SHP77 (cell line): ENCODE results near the gene ARL5C.

ENCODE experiments used
- DNase-seq, 2 experiments: peaks; one replicate each; lab custom pipeline; 2025; lab: John Stamatoyannopoulos, UW

ARL5C gene

DNA sequence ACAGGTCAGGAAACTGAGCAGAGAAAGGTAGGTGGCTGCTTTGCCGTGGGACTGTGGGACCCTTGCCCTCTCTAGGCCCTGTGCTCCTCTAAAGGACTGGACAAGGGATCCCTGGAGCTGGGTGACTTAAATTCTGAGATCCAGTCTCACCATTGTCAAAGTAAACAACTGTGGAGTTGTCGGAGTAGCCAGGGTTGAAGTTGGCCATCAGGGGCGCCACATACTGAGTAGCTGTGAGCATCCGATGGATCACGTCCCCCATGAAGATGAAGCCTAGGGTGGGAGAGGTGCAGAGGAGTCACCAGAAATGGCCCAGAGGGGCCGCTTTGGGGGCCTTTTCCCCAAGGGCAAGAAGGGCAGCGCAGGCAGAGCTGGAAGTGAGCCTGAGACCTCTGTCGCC, 58.0 kb downstream of the ARL5C start:
- DNase-seq = no peak

DNA sequence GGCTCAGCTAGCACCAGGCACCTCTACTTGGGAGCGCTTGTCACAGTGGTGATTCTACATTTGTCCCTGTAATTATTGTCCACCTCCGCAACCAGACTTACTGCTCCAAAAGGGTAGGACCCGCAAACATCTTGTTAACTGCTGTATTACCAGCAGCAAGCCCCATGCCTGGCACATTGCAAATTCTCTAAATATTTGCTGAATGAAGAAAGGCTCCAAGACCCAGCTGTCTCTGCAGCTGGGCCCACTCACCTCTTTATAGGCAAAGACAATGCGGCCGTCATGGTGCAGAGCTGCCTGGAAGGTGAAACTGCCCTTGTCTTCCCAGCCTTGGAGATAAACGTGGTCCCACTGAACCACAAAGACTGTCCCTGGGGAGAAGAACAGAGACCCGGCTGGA, 58.8 kb downstream of the ARL5C start:
- no peak for DNase-seq
